Measurements from ENCODE around the gene PJVK.

DNA sequence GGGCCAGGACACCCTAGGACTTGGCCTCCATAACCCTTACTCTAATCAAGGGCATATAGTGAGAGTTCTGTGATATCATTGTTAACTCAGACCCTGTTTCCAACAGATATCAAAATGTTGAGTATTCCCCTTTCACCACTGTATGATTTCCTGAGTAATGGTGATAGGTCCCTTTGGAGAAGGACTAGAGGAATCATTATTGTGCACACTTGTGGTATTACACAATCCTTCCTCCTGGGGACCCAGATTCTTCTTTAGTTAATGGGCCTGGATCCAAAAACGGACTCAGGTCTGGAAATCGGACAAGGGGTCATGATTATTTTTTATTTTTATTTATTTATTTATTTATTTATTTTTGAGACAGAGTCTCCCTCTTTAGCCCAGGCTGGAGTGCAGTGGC lies 23.7 kb upstream of the PJVK start:
- TF ChIP-seq NELFE (IDR thresholded peaks at IDR 0.05; ENCODE audit: insufficient read depth, insufficient read length): no peak
- TF ChIP-seq BRF1 (IDR thresholded peaks at IDR 0.05; ENCODE audit: borderline replicate concordance, extremely low read depth, insufficient read length): no peak
- no peak for TF ChIP-seq BRD9 (IDR thresholded peaks at IDR 0.05; ENCODE audit: low read depth, partially characterized antibody)
- TF ChIP-seq FOXK2 (conservative IDR thresholded peaks at IDR 0.05 in 1 of 2, IDR thresholded peaks at IDR 0.05 in 1 of 2; ENCODE audit: low read depth in 2 of 2): no peak
- no peak for TF ChIP-seq CBX5 (IDR thresholded peaks at IDR 0.05; ENCODE audit: borderline replicate concordance, low read depth)
- TF ChIP-seq TBL1XR1 (IDR thresholded peaks at IDR 0.05; ENCODE audit: low read length in 2 of 2): no peak
- TF ChIP-seq FOXK1 (CRISPR knock-in tag; IDR thresholded peaks at IDR 0.05; ENCODE audit: borderline replicate concordance): no peak
- TF ChIP-seq ZNF121 (CRISPR knock-in tag; conservative IDR thresholded peaks at IDR 0.05): no peak
- TF ChIP-seq, protein P1, sequence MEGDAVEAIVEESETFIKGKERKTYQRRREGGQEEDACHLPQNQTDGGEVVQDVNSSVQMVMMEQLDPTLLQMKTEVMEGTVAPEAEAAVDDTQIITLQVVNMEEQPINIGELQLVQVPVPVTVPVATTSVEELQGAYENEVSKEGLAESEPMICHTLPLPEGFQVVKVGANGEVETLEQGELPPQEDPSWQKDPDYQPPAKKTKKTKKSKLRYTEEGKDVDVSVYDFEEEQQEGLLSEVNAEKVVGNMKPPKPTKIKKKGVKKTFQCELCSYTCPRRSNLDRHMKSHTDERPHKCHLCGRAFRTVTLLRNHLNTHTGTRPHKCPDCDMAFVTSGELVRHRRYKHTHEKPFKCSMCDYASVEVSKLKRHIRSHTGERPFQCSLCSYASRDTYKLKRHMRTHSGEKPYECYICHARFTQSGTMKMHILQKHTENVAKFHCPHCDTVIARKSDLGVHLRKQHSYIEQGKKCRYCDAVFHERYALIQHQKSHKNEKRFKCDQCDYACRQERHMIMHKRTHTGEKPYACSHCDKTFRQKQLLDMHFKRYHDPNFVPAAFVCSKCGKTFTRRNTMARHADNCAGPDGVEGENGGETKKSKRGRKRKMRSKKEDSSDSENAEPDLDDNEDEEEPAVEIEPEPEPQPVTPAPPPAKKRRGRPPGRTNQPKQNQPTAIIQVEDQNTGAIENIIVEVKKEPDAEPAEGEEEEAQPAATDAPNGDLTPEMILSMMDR (IDR thresholded peaks at IDR 0.05 in 2 of 3, conservative IDR thresholded peaks at IDR 0.05 in 1 of 3; ENCODE audit: insufficient read depth in 2 of 3, low read depth in 1 of 3, low read length in 3 of 3): no peak
- TF ChIP-seq, protein P2, sequence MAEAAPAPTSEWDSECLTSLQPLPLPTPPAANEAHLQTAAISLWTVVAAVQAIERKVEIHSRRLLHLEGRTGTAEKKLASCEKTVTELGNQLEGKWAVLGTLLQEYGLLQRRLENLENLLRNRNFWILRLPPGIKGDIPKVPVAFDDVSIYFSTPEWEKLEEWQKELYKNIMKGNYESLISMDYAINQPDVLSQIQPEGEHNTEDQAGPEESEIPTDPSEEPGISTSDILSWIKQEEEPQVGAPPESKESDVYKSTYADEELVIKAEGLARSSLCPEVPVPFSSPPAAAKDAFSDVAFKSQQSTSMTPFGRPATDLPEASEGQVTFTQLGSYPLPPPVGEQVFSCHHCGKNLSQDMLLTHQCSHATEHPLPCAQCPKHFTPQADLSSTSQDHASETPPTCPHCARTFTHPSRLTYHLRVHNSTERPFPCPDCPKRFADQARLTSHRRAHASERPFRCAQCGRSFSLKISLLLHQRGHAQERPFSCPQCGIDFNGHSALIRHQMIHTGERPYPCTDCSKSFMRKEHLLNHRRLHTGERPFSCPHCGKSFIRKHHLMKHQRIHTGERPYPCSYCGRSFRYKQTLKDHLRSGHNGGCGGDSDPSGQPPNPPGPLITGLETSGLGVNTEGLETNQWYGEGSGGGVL (CRISPR knock-in tag; IDR thresholded peaks at IDR 0.05): no peak
- no peak for TF ChIP-seq FOS (IDR thresholded peaks at IDR 0.05; ENCODE audit: extremely low read depth, insufficient read length)
- no peak for TF ChIP-seq ZNF766 (CRISPR knock-in tag; conservative IDR thresholded peaks at IDR 0.05)
- no peak for TF ChIP-seq FOSL1 (tag; conservative IDR thresholded peaks at IDR 0.05)
- no peak for TF ChIP-seq MAZ (CRISPR knock-in tag; conservative IDR thresholded peaks at IDR 0.05 in 1 of 2, IDR thresholded peaks at IDR 0.05 in 1 of 2)

All from K562 (cell line).